Common myeloid progenitor, CD34-positive (primary cell): ENCODE data around the gene GNGT2.

Experiments
- CTCF ChIA-PET: fragments of 350-600 bp; sonication (Branson Sonifier 250); formaldehyde crosslinking; loops from one replicate; lab custom pipeline; 2021; ENCODE audit warnings: antibody characterized with exemption; lab: Charles Lee
- POLR2A ChIA-PET: fragments of 350-600 bp; sonication (Branson Sonifier 250); formaldehyde crosslinking; loops from one replicate; lab custom pipeline; 2021; ENCODE audit warnings: antibody characterized with exemption; lab: Charles Lee
- DNase-seq, 3 donors: peaks; one replicate each; pipeline versions ENCODE4 v3.0.0 to v3.0.0-alpha.2; 2013
- H3K27ac ChIP-seq, 2 experiments: 1 replicate in 1 of 2; 2 replicates in 1 of 2; pipeline ENCODE4 v1.7.0; 2013; ENCODE audit warnings: inconsistent platforms in 2 of 2, low read length in 2 of 2, mild to moderate bottlenecking in 2 of 2, low read depth in 1 of 2, moderate library complexity in 1 of 2; ENCODE audit not compliant: severe bottlenecking in 2 of 2, insufficient read depth in 1 of 2, poor library complexity in 1 of 2
- H3K27me3 ChIP-seq, 5 experiments: replicated peaks in 2 of 5; 1 replicate in 3 of 5; 2 replicates in 2 of 5; pipeline versions ENCODE4 v1.6.1 to v1.7.0; 2013; ENCODE audit warnings: low read length in 4 of 5, mild to moderate bottlenecking in 2 of 5, moderate library complexity in 2 of 5, inconsistent platforms in 1 of 5; ENCODE audit not compliant: insufficient read depth in 5 of 5, control insufficient read depth in 4 of 5
- H3K36me3 ChIP-seq, 4 experiments: 1 replicate in 2 of 4; 2 replicates in 2 of 4; pipeline versions ENCODE4 v1.6.1 to v1.7.0; 2013; ENCODE audit warnings: low read length in 3 of 4, control low read depth in 1 of 4, mild to moderate bottlenecking in 1 of 4; ENCODE audit not compliant: control insufficient read depth in 4 of 4, insufficient read depth in 4 of 4
- H3K4me1 ChIP-seq, 4 experiments: 1 replicate in 3 of 4; 2 replicates in 1 of 4; pipeline versions ENCODE4 v1.6.1 to v1.7.1; 2013; ENCODE audit warnings: low read length in 3 of 4, mild to moderate bottlenecking in 3 of 4, control low read depth in 1 of 4, inconsistent platforms in 1 of 4, moderate library complexity in 1 of 4; ENCODE audit not compliant: control insufficient read depth in 4 of 4, insufficient read depth in 4 of 4; ENCODE audit errors: control extremely low read depth in 1 of 4
- H3K4me3 ChIP-seq, 7 experiments: 1 replicate in 4 of 7; 2 replicates in 3 of 7; pipeline versions ENCODE4 v1.5.1 to v1.7.0; 2013; ENCODE audit warnings: mild to moderate bottlenecking in 7 of 7, low read length in 6 of 7, moderate library complexity in 6 of 7, inconsistent platforms in 2 of 7, low read depth in 2 of 7, control low read depth in 1 of 7; ENCODE audit not compliant: insufficient read depth in 4 of 7, control insufficient read depth in 1 of 7; ENCODE audit errors: extremely low read depth in 1 of 7
- H3K9me3 ChIP-seq, 5 experiments: 1 replicate in 4 of 5; 2 replicates in 1 of 5; pipeline versions ENCODE4 v1.6.1 to v1.7.1; 2013; ENCODE audit warnings: low read length in 4 of 5, mild to moderate bottlenecking in 2 of 5, inconsistent platforms in 1 of 5, low read depth in 1 of 5, moderate library complexity in 1 of 5; ENCODE audit not compliant: control insufficient read depth in 4 of 5, insufficient read depth in 2 of 5; ENCODE audit errors: control extremely low read depth in 1 of 5
- WGBS: methylation state at CpG from one replicate; pipeline ENCODE4 v1.1.5; 2013; ENCODE audit not compliant: insufficient coverage; 5-methylcytosine and 5-hydroxymethylcytosine counted together

Gene GNGT2

GRCh38 chr17:49209061-49209571 lies 1.3 kb downstream of the GNGT2 start:
- no peak overlapping the region for H3K4me3 ChIP-seq
- WGBS, result 96% methylated on average over 9 of the region's 10 CpGs
- H3K27me3 ChIP-seq, result no peaks in the 10 kb centered on the region
- H3K36me3 ChIP-seq, result no peaks in the 10 kb centered on the region
- peaks cover 5 to 54% (median 17%) of the 10 kb centered on the region in 4 experiments for H3K4me1 ChIP-seq
- ChIA-PET CTCF (interaction anchor here (0.6 to 1.9 kb wide), 10 partner anchors 9 to 290 kb away, joined by 3 to 6 read pairs (median 4); no protein-coding TSS in a partner anchor), POLR2A (no interaction called here)
- H3K27ac ChIP-seq, result no peak overlapping the region
- no peak for DNase-seq
- no peaks in the 10 kb centered on the region for H3K9me3 ChIP-seq

GRCh38 chr17:49204516-49204915 lies 5.9 kb downstream of the GNGT2 start:
- ChIA-PET CTCF (interaction anchor here (0.9 to 1.2 kb wide), 2 partner anchors 10 to 24 kb away, joined by 3 to 5 read pairs; no protein-coding TSS in a partner anchor), POLR2A (no interaction called here)
- 100% methylated on average over 2 of the region's 2 CpGs for WGBS
- H3K27ac ChIP-seq, result no peak overlapping the region
- no peaks in the 10 kb centered on the region for H3K27me3 ChIP-seq
- no peak for DNase-seq
- no peaks in the 10 kb centered on the region for H3K9me3 ChIP-seq
- H3K4me1 ChIP-seq, result peaks cover 0 to 14% (median 4%) of the 10 kb centered on the region in 4 experiments
- H3K4me3 ChIP-seq, result no peak overlapping the region
- H3K36me3 ChIP-seq, result no peaks in the 10 kb centered on the region

DNA sequence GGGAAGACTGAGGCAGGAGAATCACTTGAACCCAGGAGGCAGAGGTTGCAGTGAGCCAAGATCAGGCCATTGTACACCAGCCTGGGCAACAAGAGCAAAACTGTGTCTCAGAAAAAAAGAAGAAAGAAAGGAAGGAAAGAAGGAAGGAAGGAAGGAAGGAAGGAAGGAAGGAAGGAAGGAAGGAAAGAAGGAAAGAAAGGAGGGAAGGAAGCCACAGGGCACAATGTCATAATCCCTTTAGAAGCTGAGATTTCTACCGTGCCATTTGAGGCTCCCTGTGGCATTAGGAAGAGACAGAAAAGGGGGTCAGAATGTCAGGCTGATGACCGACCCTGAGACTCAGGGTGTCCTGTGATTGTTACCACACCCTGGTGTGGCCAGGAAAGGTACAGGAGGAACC lies 6.6 kb downstream of the GNGT2 start:
- POLR2A ChIA-PET, result no interaction called here

GRCh38 chr17:49201481-49201927 lies 8.9 kb downstream of the GNGT2 start:
- no peak for DNase-seq
- Histone ChIP-seq H3K4me3 (no peak overlapping the region), H3K27me3 (no peaks in the 10 kb centered on the region), H3K36me3 (no peaks in the 10 kb centered on the region), H3K4me1 (peaks cover 0 to 2% (median 0%) of the 10 kb centered on the region in 4 experiments), H3K27ac (no peak overlapping the region), H3K9me3 (no peaks in the 10 kb centered on the region)
- ChIA-PET CTCF (interaction anchor here (1.5 to 1.7 kb wide), 2 partner anchors 11 to 207 kb away, joined by 3 to 5 read pairs; no protein-coding TSS in a partner anchor), POLR2A (no interaction called here)
- 96% methylated on average over 7 of the region's 8 CpGs for WGBS

More for the DNA sequence above, 6.6 kb downstream of the GNGT2 start:
- DNase-seq, result no peak
- Histone ChIP-seq H3K4me1 (peaks cover 0 to 7% (median 0%) of the 10 kb centered on the region in 4 experiments), H3K9me3 (no peaks in the 10 kb centered on the region), H3K27me3 (no peaks in the 10 kb centered on the region), H3K36me3 (no peaks in the 10 kb centered on the region), H3K4me3 (no peak overlapping the region), H3K27ac (no peak overlapping the region)
- CTCF ChIA-PET, result no interaction called here
- 89% methylated on average over 1 of the region's 2 CpGs for WGBS

GRCh38 chr17:49200423-49201083 lies 9.8 kb downstream of the GNGT2 start:
- H3K4me3 ChIP-seq, result no peak overlapping the region
- DNase-seq, result no peak
- 100% methylated on average over 8 of the region's 13 CpGs for WGBS
- no peak overlapping the region for H3K27ac ChIP-seq
- H3K36me3 ChIP-seq, result no peaks in the 10 kb centered on the region
- no peaks in the 10 kb centered on the region for H3K9me3 ChIP-seq
- POLR2A ChIA-PET, result no interaction called here
- no peaks in the 10 kb centered on the region for H3K27me3 ChIP-seq
- CTCF ChIA-PET, result interaction anchor here (0.6 to 2.8 kb wide), 5 partner anchors 9 to 208 kb away, joined by 3 to 12 read pairs (median 3); no protein-coding TSS in a partner anchor
- peaks cover 0 to 2% (median 0%) of the 10 kb centered on the region in 4 experiments for H3K4me1 ChIP-seq

- no peaks in the 10 kb centered on the region for H3K27me3 ChIP-seq
- CTCF ChIA-PET, result interaction anchor here (1.0 to 2.8 kb wide), 3 partner anchors 24 to 29 kb away, joined by 3 to 12 read pairs (median 9); no protein-coding TSS in a partner anchor
- no peaks in the 10 kb centered on the region for H3K36me3 ChIP-seq
- H3K4me1 ChIP-seq, result peaks cover 0 to 15% (median 10%) of the 10 kb centered on the region in 4 experiments
- no peak overlapping the region for H3K4me3 ChIP-seq
- POLR2A ChIA-PET, result interaction anchor here (0.7 kb wide), 1 partner anchor 38 kb away, joined by 6 read pairs; no protein-coding TSS in a partner anchor
- H3K27ac ChIP-seq, result no peak overlapping the region
- DNase-seq, result no peak
- WGBS, result no CpG with 5 or more reads among the region's 2 CpGs
- no peaks in the 10 kb centered on the region for H3K9me3 ChIP-seq
These were observed 12.2 kb downstream of the GNGT2 start for GRCh38 chr17:49198211-49198610.
